NCI-H2227 (cell line): ENCODE measurements around the gene TMEM115.

Source experiments
- DNase-seq: peaks from one replicate; lab custom pipeline; 2025; ENCODE audit not compliant: unreplicated experiment; lab: John Stamatoyannopoulos, UW

Gene TMEM115

DNA sequence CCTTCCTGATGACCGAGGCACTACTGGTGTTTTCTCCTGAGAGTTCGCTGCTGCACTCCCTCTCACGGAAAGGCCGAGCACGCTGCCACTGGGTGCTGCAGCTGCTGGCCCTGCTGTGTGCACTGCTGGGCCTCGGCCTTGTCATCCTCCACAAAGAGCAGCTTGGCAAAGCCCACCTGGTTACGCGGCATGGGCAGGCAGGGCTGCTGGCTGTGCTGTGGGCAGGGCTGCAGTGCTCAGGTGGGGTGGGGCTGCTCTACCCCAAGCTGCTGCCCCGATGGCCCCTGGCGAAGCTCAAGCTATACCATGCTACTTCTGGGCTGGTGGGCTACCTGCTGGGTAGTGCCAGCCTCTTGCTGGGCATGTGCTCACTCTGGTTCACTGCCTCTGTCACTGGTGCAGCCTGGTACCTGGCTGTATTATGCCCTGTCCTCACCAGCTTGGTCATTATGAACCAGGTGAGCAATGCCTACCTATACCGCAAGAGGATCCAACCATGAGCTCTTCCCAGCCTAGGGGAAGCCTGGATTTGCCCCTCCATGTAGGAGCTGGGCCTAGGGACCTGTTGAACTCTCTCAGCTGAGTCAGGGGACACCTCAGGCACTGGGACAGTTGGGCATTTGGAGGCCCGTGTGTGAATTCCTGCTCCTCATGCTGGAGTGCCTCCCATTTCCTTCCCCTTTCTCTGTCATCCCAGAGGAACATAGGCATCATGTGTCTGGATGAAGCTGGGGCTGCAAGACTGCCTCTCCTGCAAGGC is 5.9 kb downstream of the TMEM115 start:
- no peak for DNase-seq

DNA sequence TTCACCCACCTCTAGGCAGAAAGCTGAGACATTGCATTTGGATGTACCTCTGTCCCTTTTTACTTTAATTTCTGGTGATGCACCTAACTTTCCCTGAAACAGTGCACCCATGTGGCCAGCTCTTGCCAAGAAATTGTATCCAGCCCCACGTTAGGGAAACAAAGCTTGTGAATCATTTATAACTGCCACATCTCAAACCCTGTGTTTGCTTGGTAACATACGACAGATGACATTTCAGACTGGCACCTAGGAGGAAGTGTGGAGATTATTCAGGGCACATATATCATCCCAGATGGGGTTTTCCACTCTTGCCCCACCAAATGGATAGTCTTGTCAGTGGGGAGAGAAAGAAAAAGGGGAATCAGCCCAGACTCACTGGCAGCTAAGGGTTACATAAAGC is 6.5 kb downstream of the TMEM115 start:
- DNase-seq = no peak

DNA sequence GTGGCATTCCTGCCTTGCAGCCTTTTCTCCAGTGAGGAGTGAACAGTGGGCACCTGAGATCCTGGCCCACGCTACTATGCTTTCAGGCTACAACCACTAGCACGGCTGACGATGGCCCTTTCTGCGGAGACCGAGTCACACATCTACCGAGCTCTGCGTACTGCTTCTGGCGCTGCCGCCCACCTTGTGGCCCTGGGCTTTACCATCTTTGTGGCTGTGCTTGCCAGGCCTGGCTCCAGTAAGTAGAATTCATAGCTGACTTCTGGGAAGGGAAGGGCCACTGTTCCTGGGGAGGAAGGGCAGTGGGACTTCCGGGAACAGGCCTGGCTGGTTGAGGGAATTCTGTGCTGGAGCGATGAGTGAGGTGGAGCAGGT is 8.0 kb downstream of the TMEM115 start:
- no peak for DNase-seq

DNA sequence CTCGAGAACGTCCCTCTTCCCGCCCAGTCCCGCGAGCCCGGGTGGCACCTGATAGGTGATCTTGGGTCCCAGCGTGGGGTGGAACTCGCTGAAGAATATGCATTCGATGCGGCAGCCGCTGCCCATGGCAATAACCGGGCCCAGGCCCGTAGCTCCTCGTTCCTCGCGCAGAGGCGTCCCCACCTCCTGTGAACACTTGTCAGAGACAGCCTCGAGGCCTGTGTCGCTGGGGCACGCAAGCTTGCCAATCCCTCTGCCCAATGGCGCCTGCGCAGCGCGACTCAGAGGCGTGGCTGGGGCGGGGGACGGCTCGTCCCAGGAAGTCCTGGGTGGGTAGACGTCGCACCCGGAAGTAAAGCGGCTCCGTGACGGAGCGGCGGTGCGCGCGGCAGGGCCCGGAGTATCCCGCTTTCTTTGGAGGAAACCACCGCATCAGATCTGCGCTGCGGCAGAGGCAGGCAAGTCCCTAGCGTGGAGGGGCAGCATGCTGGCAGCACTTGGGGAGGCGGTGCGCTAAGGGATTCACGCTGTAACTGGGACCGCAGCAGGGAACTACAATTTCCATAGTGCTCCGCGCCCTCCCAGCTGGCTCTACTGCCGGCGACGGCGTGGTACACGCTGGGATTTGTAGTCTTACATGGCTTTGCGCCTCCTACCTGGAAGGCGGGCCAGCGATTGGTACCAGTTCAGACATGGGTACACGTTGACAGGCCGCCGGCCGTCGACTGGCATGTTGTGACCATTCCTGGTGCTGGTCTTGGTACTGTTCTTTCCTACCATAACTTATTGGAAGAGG is 8.6 kb downstream of the TMEM115 start, which contains the start of the genes CYB561D2 and NPRL2:
Gene CYB561D2, plus strand, starts transcription at position 336 of the 796 bp plus-strand sequence. CDS start 572 bp downstream, outside the sequence.
Gene NPRL2, minus strand, starts transcription at position 249 of the 796 bp plus-strand sequence. Its CDS starts 123 bp downstream, at position 126.
- DNase-seq = peak; percentile 92

DNA sequence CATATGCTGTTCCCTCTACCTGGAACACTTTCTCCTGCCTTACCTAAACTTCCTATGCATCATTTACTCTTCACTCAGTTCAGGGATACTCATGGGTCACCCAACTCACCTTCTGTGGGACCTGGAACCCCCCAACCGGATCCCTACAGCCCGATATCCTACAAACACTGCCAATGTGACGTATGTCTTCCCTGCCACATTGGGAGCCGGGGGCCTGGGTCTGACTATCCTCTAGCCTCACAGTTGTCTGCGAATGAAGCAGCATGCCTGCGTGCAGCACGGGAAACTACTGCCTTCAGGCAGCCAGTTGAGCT is 9.2 kb downstream of the TMEM115 start:
- DNase-seq = no peak

DNA sequence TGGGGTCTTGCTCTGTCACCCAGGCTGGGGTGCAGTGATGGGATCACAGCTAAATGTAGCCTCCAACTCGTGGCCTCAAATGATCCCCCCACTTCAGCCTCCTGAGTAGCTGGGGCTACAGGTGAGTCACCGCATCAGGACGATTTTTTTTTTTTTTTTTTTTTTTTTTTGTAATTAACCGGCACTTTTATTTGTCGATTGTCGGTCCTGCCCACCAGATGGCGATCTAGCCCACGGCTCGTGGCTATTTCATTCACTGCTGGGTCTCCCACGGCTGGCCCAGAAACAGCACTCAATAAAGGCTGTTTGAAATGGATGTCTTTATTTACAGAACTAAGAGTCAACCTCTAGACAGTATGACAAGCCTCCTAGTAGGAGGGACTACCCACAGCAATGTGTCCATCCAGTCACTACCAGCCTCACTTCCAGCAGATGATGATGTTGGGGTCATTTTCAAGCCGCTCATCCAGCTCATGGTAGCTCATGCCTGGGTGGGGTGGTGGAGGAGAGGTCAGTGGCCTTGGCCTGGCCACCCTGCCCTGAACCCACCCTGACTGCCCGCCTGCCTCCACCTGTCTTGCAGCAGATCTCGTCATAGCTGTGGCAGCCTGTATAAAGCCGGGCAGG is 12.0 kb downstream of the TMEM115 start:
- peak; percentile 80 for DNase-seq

DNA sequence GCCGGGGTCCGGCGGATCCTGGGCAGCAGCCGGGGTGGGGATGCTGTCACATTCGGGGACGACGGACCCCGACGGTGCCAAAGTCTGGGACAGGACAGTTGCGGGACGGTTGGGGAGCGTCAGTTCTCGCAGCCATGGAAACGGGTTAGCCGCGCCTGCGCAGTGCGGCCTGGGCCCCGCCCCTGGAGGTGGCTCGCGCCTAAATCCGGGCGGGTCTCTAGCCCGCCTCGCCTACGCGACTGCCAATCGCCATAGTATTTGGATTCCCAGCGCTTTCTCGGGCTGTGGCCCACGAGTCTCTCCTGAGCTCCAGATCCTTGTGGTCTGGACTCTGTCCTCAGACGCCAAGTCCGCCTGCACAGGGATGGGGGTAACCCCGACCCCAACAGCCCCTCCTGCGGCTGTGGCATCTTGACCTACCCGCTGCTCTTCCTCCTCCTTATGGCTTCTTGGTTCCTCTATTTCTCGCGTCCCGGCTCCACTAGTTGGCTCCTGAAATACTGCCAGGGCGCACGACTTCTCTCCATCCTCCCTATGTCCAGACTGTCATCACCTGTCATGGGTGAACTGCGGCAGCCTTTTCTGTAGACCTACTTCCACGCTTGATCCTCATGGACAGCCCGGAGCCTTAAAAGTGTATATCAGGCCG is 13.6 kb downstream of the TMEM115 start, which contains the start of gene ZMYND10:
Gene ZMYND10, minus strand, starts transcription at position 147 of the 649 bp plus-strand sequence. CDS start 153 bp downstream, outside the sequence.
- peak; percentile 80 for DNase-seq

DNA sequence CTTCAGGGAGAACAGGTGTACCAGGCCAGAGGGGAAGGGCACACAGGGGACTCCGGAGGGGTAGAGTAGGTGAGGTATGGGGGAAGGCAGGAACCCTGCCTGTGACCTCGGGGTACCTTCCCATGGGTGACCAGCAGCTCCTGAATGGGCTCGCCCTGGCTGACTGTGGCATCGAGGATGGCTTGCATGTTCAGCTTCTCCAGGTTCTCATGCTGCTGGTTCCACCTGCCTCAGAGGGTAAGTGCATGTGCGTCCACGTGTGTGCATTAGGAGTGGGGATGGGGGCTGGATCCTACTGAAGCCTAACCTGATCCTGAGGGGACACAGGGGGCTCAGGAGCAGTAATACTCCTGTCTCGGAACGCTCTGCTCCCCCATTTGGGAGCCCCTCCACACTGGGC is 14.3 kb downstream of the TMEM115 start:
- DNase-seq = no peak

DNA sequence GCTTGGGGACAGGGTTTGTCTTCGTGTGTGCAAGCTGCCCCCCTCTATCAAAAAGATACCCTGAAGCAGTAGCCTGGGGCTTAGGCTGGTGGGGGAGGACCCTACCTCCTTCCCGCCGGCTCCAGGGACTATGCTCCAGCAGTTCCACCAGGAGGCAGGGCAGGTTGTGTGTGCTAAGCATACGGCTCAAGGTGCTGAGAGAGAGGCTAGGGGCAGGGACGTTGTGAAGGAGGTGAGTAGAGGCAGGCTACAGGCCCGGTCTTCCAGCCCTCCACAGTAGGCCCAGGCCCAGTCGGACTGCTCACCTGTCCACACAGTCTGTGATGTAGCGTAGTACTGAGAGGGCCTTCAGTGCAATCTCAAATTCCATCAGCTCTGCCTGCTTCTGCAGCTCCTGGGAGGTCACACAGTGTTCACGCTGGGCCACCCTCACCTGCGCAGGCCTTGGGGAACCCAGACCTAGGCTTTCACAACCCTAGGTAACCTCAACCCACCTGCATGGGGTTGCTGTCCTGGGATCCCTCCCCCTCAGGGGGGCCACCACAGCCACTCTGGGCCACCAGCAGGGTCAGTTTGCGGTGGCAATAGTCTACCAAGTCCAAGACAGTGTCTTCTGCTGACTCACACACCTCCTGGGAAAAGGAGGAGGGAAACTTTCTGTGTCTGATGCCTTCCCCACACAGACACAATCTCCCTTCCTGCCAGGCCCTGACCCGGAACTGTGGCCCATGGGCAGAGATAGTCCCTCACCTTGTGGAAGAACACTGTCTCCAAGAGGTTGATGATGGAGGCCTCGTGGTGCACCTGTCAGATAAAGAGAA is 16.3 kb downstream of the TMEM115 start:
- DNase-seq = no peak

DNA sequence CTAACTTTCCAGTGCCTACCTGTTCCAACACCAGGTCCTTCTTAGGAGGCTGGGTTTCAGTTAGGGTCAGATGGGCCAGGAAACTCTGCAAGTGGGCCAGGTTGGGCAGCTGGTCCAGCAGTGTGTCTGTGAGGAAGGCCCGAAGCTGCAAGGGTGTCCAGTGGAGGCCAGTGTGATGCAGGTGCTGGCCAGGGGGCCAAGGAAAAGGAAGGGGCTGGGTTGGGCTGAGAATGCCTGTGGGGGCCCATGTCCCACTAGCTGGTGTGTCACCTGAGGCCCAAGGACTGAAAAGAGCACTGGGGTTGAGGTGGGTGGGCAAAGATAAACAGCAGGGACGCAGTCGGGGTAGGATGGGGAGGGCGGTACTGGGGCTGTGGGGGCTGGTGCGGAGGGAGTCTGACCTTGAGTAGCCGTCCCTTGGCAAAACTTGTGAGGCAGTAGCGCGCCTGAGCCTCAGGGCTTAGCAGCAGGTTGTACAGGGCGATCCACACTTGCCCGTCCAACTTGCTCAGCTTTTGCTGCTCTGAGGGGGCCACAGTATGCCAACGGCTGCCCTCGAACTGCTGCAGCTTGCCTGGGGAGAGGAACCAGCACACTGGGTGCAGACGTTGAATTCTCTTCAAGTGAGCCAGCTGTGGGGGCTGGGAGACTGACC is 17.2 kb downstream of the TMEM115 start:
- no peak for DNase-seq

DNA sequence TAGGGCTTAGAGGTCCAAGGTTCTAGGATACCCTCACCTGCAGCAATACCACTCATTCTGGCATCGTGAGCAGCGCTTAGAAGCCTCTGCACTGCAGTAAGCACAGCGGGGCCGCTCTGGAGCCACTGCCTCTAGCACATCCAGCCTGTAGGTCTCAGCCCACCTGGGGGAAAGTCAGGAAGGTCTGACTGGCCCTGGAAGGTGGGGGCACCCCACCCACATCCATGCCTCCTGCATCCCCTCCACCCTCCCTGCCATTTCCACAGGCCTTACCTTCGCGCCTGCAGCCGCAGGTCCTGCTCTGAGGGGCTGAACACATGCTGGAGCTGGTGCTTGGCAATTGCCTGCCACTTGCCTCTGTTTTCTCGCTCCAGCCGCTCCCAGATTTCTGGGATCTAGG is 17.8 kb downstream of the TMEM115 start:
- DNase-seq = no peak

DNA sequence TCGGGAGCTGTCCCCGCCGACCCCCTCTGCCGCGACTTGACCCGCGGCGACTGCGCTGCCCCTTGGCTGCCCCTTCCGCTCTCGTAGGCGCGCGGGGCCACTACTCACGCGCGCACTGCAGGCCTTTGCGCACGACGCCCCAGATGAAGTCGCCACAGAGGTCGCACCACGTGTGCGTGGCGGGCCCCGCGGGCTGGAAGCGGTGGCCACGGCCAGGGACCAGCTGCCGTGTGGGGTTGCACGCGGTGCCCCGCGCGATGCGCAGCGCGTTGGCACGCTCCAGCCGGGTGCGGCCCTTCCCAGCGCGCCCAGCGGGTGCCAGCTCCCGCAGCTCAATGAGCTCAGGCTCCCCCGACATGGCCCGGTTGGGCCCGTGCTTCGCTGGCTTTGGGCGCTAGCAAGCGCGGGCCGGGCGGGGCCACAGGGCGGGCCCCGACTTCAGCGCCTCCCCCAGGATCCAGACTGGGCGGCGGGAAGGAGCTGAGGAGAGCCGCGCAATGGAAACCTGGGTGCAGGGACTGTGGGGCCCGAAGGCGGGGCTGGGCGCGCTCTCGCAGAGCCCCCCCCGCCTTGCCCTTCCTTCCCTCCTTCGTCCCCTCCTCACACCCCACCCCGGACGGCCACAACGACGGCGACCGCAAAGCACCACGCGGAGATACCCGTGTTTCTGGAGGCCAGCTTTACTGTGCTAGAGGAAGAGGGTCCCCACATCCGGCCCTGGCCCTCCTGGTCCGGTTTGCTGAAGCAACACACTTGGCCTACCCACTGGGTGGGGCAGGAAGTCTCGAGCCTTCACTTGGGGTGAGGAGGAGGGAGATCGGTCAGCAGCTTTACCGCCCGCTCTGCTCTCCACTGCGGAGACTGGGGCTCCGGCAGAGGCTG is 18.6 kb downstream of the TMEM115 start, which contains the start of gene RASSF1:
Gene RASSF1, minus strand, starts transcription at position 389 of the 882 bp plus-strand sequence. Its CDS starts 31 bp downstream, at position 358.
- no peak for DNase-seq

DNA sequence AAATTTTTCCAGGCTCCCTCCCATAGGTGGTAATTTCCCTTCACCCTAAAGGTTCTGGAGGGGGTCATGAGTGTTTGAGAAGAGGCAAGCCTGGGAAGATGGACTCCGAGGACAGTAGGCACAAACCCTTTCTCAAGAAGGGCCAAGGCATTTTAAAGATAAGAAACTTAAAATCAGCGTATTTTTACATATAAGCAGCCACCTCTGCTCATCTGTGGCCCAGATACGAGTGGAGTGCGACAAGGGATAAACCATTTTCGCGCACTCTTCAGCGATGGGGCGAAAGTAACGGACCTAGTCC is 19.2 kb downstream of the TMEM115 start:
- no peak for DNase-seq

DNA sequence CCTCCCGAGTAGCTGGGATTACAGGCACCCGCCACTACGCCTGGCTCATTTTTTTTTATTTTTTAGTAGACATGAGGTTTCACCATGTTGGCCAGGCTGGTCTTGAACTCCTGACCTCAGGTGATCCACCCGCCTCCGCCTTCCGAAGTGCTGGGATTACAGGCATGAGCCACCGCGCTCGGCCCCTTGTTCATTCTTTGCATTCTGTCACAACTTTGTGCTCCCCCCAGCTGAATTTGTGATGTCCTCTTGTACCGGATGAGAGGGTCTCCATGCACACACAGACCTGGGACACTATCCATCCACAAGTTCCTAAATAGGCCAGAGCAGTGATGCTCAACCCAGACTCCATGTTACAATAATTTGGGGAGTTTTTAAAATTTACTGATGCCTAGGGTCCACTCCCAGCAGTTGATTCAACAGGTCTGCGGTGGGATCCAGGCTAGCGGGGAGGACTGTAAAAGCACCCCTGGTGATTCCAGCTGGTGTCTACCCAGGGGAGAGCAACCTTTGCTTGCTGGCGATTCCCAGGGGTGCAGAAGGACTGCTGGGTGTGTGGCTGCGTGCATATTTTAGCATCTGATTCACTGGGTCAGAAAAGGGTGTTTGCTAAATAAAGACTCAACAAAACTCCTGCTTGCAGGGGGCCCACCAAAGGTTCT is 19.7 kb downstream of the TMEM115 start:
- DNase-seq = no peak

DNA sequence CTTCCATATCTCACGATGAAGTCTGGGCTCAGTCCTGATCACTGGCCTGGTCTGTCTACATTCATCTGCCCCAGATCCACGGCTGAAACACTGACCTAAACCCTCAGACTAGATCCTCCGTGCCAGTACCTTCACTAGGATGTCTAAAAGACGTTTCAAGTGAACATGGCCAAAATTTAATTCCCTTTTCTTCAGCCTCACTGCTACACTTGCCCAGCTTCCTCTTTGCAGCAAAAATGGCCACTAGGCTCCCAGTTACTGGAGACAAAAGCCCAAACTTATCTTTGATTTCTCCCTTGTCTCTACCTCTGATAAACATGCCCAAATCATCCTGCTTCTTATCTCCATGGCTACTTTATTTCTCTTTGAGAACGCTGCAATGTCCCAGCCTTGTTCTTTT is 20.4 kb downstream of the TMEM115 start:
- no peak for DNase-seq

DNA sequence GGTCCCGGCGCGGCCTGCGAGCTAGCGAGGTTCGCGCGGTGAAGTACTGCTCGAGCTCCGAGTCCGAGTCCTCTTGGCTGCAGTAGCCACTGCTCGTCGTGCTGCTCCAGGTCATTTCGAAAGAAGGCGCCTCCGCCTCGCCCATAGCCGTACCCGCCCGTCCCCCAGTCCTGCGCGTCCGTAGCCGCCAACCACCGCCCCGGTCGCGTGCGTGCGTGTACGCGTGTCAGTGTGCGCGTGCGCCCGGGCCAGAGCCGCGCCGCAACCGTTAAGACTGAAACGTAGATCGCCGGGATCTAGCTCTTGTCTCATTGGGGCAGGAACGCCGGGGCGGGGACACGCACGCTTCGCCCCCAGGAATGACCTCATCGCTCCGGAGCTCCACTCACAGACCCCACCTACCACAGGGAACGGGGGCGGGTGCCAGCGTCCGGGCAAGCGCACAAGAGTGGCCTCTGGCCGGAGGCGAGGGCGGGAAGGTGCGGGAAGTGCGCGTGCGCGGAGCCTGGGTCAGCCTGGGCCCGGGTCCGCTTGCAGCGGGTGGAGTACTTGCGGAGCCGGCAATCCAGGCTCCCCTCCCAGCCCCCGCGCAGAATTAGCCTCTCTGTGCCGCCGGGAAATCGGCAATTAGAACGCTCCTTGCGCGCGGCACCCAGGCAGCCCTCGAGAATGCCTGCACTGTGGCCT is 22.0 kb downstream of the TMEM115 start:
- DNase-seq = peak; percentile 97

DNA sequence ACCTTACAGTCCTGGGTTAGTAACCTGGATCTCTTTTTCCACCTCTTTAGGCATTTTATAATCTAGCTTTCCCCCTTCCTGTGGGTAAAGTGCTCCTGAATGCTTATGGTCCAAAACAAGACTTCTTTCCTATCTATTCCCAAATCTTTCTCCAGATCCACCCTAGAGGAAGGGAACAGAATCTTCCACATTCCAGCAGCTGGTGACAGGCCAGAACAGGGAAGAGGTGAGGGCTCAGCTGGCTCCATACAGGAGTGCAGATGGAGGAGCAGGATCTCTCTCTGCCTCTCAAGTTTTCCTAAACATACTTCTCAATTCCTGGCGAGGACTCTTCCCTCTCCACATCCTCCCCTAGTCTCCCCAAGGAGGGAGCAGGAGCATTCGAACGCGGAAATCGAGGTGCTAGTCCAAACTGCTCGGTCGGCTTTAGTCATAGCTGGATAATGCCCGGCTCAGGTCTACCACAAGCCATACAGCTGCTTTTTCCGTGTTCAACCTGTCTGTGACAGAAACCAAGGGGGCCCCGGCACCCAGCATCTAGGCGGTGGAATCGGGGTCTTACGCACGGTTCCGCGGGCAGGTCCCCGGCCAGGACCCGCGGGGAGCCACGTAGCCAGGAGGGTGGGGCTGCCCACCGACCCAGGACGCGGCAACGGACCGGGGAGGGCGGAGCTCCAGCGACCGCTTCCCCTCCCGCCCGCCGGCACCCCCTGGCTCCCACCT is 22.7 kb downstream of the TMEM115 start:
- no peak for DNase-seq
